Keratinocyte (primary cell): ENCODE results near the gene LMO3.

Source experiments
- CTCF ChIP-seq, 3 experiments: IDR thresholded peaks in 1 of 3; conservative IDR thresholded peaks in 1 of 3; optimal IDR thresholded peaks in 1 of 3; 2 replicates in 2 of 3; 3 replicates in 1 of 3; pipeline versions ENCODE3 to v1.5.1; 2011; ENCODE audit warnings: low read length in 3 of 3, mild to moderate bottlenecking in 3 of 3, moderate library complexity in 2 of 3, control low read depth in 1 of 3, inconsistent platforms in 1 of 3; ENCODE audit not compliant: insufficient read depth in 2 of 3; ENCODE audit errors: extremely low read depth in 1 of 3
- EZH2 ChIP-seq: IDR thresholded peaks from one replicate; pipeline ENCODE4 v1.6.1; 2012; ENCODE audit warnings: inconsistent platforms, mild to moderate bottlenecking, low read length, moderate library complexity

GRCh38 chr12:16619537-16619936, 13.6 kb upstream of the LMO3 start:
- TF ChIP-seq CTCF (optimal IDR thresholded peaks at IDR 0.05 in 1 of 3, IDR thresholded peaks at IDR 0.05 in 1 of 3, conservative IDR thresholded peaks at IDR 0.05 in 1 of 3; ENCODE audit: extremely low read depth in 1 of 3, insufficient read depth in 2 of 3, low read length in 3 of 3) (no peak), EZH2 (no peak)
